GM12878 (cell line): ENCODE measurements around the gene SLC38A7. TPM values are rescaled to one million over a fixed set of nuclear protein-coding genes. Genes with fewer than 3 reads are reported as not detected.

ENCODE experiments used
- ATAC-seq: fragments of 200-7000 bp; cut with Tn5 transposase; 3 replicates; pipeline ENCODE4 v1.9.1; 2020; ENCODE audit warnings: mild to moderate bottlenecking, moderate library complexity
- BruUV-seq: library from RNA; stranded (reverse); fragments of 400-500 nt; replicated peaks from 2 replicates; lab custom pipeline; 2021; lab: Mats Ljungman, UMichigan
- CTCF ChIA-PET: fragments of 300-600 bp; sonication (Branson Sonifier 250); formaldehyde crosslinking; extraction: SDS; loops from one replicate; lab custom pipeline; 2021; ENCODE audit warnings: inconsistent platforms; lab: Yijun Ruan, JAX
- POLR2A ChIA-PET: fragments of 350-600 bp; formaldehyde crosslinking; extraction: SDS; loops from one replicate; lab custom pipeline; 2021; ENCODE audit warnings: inconsistent platforms; lab: Charles Lee
- RAD21 ChIA-PET: fragments of 300-600 bp; sonication (Branson Sonifier 250); formaldehyde crosslinking; loops from one replicate; lab custom pipeline; 2023; ENCODE audit warnings: antibody characterized with exemption; ENCODE audit not compliant: unreplicated experiment; lab: Charles Lee
- SMC1A ChIA-PET: fragments of 300-600 bp; sonication (Branson Sonifier 250); formaldehyde crosslinking; loops from one replicate; lab custom pipeline; 2023; ENCODE audit not compliant: unreplicated experiment, uncharacterized antibody; lab: Charles Lee
- DNase-seq: peaks from one replicate; pipeline ENCODE4 v3.0.0-alpha.2; 2011; ENCODE audit warnings: low read depth, low spot score
- FAIRE-seq: peaks from 3 replicates; lab custom pipeline; 2011; peaks lifted over from hg19 to GRCh38; lab: Jason Lieb, UNC
- H2AFZ ChIP-seq: 2 replicates; pipeline ENCODE4 v1.6.0; 2011; ENCODE audit warnings: low read depth, low read length, control low read depth; ENCODE audit not compliant: control insufficient read depth
- H3K27ac ChIP-seq: 2 replicates; pipeline ENCODE4 v1.5.1; 2011; ENCODE audit warnings: control low read depth; ENCODE audit not compliant: control insufficient read depth, insufficient read depth
- H3K27me3 ChIP-seq, 2 experiments: replicated peaks in 1 of 2; 2 replicates each; pipeline versions ENCODE4 v1.6.0 to v1.6.1; 2011; ENCODE audit warnings: low read length in 1 of 2; ENCODE audit not compliant: control insufficient read depth in 2 of 2, insufficient read depth in 2 of 2
- H3K36me3 ChIP-seq, 2 experiments: 2 replicates each; pipeline ENCODE4 v1.5.1; 2011; ENCODE audit warnings: low read length in 1 of 2; ENCODE audit not compliant: control insufficient read depth in 2 of 2, insufficient read depth in 2 of 2
- H3K4me1 ChIP-seq: 2 replicates; pipeline ENCODE4 v1.6.1; 2011; ENCODE audit warnings: mild to moderate bottlenecking, low read length, moderate library complexity, mixed read lengths; ENCODE audit not compliant: control insufficient read depth, insufficient read depth
- H3K4me2 ChIP-seq: 2 replicates; pipeline ENCODE4 v1.6.0; 2011; ENCODE audit warnings: control low read depth; ENCODE audit not compliant: control insufficient read depth, insufficient read depth
- H3K4me3 ChIP-seq: fragments of 200-600 bp; sonication (generic); 2 replicates; pipeline ENCODE4 v1.5.1; 2016
- H3K79me2 ChIP-seq: 2 replicates; pipeline ENCODE4 v1.6.0; 2011; ENCODE audit warnings: low read length; ENCODE audit not compliant: control insufficient read depth, insufficient read depth
- H3K9ac ChIP-seq: 2 replicates; pipeline ENCODE4 v1.8.0; 2011; ENCODE audit warnings: low read length, control low read depth, mixed read lengths; ENCODE audit not compliant: control insufficient read depth, insufficient read depth
- H3K9me3 ChIP-seq: replicated peaks from 3 replicates; pipeline ENCODE4 v1.5.1; 2011; ENCODE audit warnings: mild to moderate bottlenecking, low read length; ENCODE audit not compliant: control insufficient read depth, insufficient read depth
- H4K20me1 ChIP-seq: 2 replicates; pipeline ENCODE4 v1.6.0; 2011; ENCODE audit not compliant: control insufficient read depth, insufficient read depth
- EGR1 ChIP-seq, 2 experiments: IDR thresholded peaks; 1 replicate in 1 of 2; 2 replicates in 1 of 2; pipeline ENCODE4 v1.6.1; 2011 to 2012; ENCODE audit warnings: low read depth in 2 of 2, low read length in 2 of 2, borderline replicate concordance in 1 of 2, mild to moderate bottlenecking in 1 of 2, moderate library complexity in 1 of 2
- FOXM1 ChIP-seq: IDR thresholded peaks from 2 replicates; pipeline ENCODE4 v1.6.1; 2012; ENCODE audit warnings: low read depth, mild to moderate bottlenecking, inconsistent platforms, low read length, moderate library complexity
- NR2C1 ChIP-seq: fragments of 450-650 bp; IDR thresholded peaks from 2 replicates; pipeline ENCODE4 v1.6.1; 2017; ENCODE audit warnings: antibody characterized with exemption, mild to moderate bottlenecking, moderate library complexity
- NR2C2 ChIP-seq: IDR thresholded peaks from 2 replicates; pipeline ENCODE4 v1.6.1; 2011; ENCODE audit warnings: borderline replicate concordance, low read depth; ENCODE audit not compliant: control insufficient read depth, insufficient read length
- PML ChIP-seq: IDR thresholded peaks from 2 replicates; pipeline ENCODE4 v1.6.1; 2012; ENCODE audit warnings: low read length, inconsistent platforms
- USF1 ChIP-seq: IDR thresholded peaks from 2 replicates; pipeline ENCODE4 v1.6.1; 2011; ENCODE audit warnings: borderline replicate concordance, low read depth, mild to moderate bottlenecking, moderate library complexity, mixed read lengths, low read length; ENCODE audit not compliant: insufficient read depth; ENCODE audit errors: extremely low read length
- YY1 ChIP-seq: IDR thresholded peaks from 2 replicates; pipeline ENCODE4 v1.6.1; 2011; ENCODE audit warnings: low read depth, mild to moderate bottlenecking, low read length
- ZNF24 ChIP-seq: fragments of 450-650 bp; IDR thresholded peaks from 2 replicates; pipeline ENCODE4 v1.6.1; 2017; ENCODE audit warnings: antibody characterized with exemption, mild to moderate bottlenecking
- WGBS: methylation state at CpG from one replicate; pipeline ENCODE4 v1.1.6; 2016; ENCODE audit warnings: low lambda C conversion rate; ENCODE audit not compliant: insufficient replicate concordance, insufficient coverage; ENCODE audit errors: missing lambda C conversion rate; 5-methylcytosine and 5-hydroxymethylcytosine counted together
- in situ Hi-C: fragments of 300-500 bp; cut with MboI; formaldehyde crosslinking; loops from 9 replicates; pipeline ENCODE4 v1.14.3; 2018; ENCODE audit warnings: mixed read lengths
- intact Hi-C: fragments of 100-400 bp; cut with micrococcal nuclease; formaldehyde crosslinking; loops from one replicate; pipeline ENCODE4 v1.14.2; 2022; ENCODE audit not compliant: unreplicated experiment
- polyA plus RNA-seq, 11 experiments: library from polyadenylated mRNA; depleted of rRNA in 4 of 11; unstranded in 6 of 11; stranded (reverse) in 5 of 11; fragments of >200 nt; fragmentation: Nextera tagmentation in 4 of 11; fragmentation: Illumina TruSeq in 1 of 11; extraction: Ambion mirVana in 4 of 11; extraction: Trizol in 1 of 11; gene quantifications; 1 replicate in 1 of 11; 2 replicates in 10 of 11; pipeline versions ENCODE4 v1.2.1 to v1.2.3, GENCODE V29; 2011 to 2016; ENCODE audit warnings: inconsistent platforms in 2 of 11, missing spikeins in 2 of 11, low read depth in 1 of 11
- total RNA-seq, 4 experiments: library from RNA; depleted of rRNA in 3 of 4; stranded (reverse); fragments of >200 nt in 3 of 4; fragmentation: Illumina TruSeq in 1 of 4; extraction: Trizol in 1 of 4; gene quantifications; 2 replicates each; pipeline versions ENCODE4 v1.2.1 to v1.2.3, GENCODE V29; 2013 to 2021
- TF ChIP-seq, protein P1 (sequence below): fragments of 450-650 bp; IDR thresholded peaks from 2 replicates; pipeline ENCODE4 v1.6.1; 2017; ENCODE audit warnings: mild to moderate bottlenecking, low read depth, inconsistent platforms; ENCODE audit not compliant: poor library complexity, severe bottlenecking

SLC38A7 gene
- total and polyA plus RNA-seq, 10 of the 15 experiments (the other 5 are each of a cell fraction or from before 2014, with no cell fraction given): 1.4 to 7.8 (median 4.7) TPM

DNA sequence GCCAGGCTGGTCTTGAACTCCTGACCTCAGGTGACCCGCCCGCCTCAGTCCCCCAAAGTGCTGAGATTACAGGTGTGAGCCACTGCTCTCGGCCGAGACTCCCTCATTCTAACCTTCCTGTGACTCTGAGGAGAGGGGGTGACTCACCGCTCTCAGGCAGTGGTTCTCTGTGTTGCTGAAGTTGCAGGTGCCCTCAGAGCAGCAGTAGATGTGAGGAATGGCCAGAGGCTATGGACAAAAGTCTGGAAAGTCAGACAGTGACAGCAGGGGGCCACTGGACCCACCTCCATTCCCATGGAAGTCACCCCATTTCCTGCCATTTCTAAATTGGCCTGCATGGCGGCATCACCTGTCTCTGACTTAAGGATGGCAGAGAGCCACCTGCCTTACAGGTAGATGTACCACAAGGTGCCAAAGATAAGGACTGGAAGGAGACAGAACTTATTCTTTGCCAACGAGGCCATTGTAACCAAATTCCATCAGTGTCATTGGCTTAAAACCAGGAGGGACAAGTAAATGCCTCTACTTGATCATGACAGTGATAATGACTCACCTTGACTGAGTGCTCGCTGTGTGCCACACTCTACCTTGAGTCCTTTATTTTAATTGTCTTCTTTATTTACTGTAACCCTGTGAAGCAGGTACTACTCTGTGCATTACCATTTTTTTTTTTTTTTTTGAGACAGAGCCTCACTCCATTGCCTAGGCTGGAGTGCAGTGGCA lies 39.6 kb downstream of the SLC38A7 start:
- TF ChIP-seq YY1 (no peak), ZNF24 (no peak), NR2C2 (no peak), FOXM1 (no peak), USF1 (no peak), PML (no peak), EGR1 (IDR thresholded peaks at IDR 0.05; ENCODE audit: borderline replicate concordance in 1 of 2, low read depth in 2 of 2, low read length in 2 of 2) (no peak), NR2C1 (no peak)
- TF ChIP-seq, protein P1, sequence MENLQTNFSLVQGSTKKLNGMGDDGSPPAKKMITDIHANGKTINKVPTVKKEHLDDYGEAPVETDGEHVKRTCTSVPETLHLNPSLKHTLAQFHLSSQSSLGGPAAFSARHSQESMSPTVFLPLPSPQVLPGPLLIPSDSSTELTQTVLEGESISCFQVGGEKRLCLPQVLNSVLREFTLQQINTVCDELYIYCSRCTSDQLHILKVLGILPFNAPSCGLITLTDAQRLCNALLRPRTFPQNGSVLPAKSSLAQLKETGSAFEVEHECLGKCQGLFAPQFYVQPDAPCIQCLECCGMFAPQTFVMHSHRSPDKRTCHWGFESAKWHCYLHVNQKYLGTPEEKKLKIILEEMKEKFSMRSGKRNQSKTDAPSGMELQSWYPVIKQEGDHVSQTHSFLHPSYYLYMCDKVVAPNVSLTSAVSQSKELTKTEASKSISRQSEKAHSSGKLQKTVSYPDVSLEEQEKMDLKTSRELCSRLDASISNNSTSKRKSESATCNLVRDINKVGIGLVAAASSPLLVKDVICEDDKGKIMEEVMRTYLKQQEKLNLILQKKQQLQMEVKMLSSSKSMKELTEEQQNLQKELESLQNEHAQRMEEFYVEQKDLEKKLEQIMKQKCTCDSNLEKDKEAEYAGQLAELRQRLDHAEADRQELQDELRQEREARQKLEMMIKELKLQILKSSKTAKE: no peak
- ChIA-PET CTCF (no interaction called here), POLR2A (no interaction called here), SMC1A (interaction anchor here (1.4 kb wide), 1 partner anchor 9 kb away, joined by 3 read pairs; no protein-coding TSS in a partner anchor), RAD21 (no interaction called here)
- Histone ChIP-seq H3K27me3 (no peaks in the 10 kb centered on the region), H3K79me2 (no peaks in the 10 kb centered on the region), H3K27ac (no peak overlapping the region), H3K4me2 (no peak overlapping the region), H3K9ac (no peak overlapping the region), H3K36me3 (no peaks in the 10 kb centered on the region), H3K4me3 (no peak overlapping the region), H3K4me1 (no peaks in the 10 kb centered on the region), H4K20me1 (no peaks in the 10 kb centered on the region), H3K9me3 (no peaks in the 10 kb centered on the region), H2AFZ (no peak overlapping the region)
- BruUV-seq: no TSS peak
- FAIRE-seq: no peak
- no peak for ATAC-seq
- intact Hi-C loops: no loop called here
- 31% methylated on average over 8 of the region's 8 CpGs for WGBS
- in situ Hi-C loops: no loop called here
- DNase-seq: no peak
